IPS-20b (cell line): ENCODE data around the gene PLXNA4.

Experiments used
- H3K27ac ChIP-seq: one replicate; pipeline ENCODE4 v1.5.1; 2013; ENCODE audit warnings: low read length
- H3K27me3 ChIP-seq: 2 replicates; pipeline ENCODE4 v1.6.1; 2013; ENCODE audit warnings: mild to moderate bottlenecking, low read length, inconsistent platforms; ENCODE audit not compliant: insufficient read depth
- H3K36me3 ChIP-seq: 2 replicates; pipeline ENCODE4 v1.6.1; 2013; ENCODE audit warnings: low read depth, mild to moderate bottlenecking, inconsistent platforms, low read length, moderate library complexity; ENCODE audit not compliant: insufficient read depth
- H3K4me1 ChIP-seq: 2 replicates; pipeline ENCODE4 v1.6.1; 2013; ENCODE audit warnings: mild to moderate bottlenecking, control low read depth, inconsistent platforms, low read length, moderate library complexity; ENCODE audit not compliant: insufficient read depth
- H3K4me3 ChIP-seq: 2 replicates; pipeline ENCODE4 v1.5.1; 2013; ENCODE audit warnings: mild to moderate bottlenecking, low read length, inconsistent platforms
- H3K9ac ChIP-seq: 2 replicates; pipeline ENCODE4 v1.6.1; 2013; ENCODE audit warnings: low read depth, mild to moderate bottlenecking, inconsistent platforms, low read length, moderate library complexity
- H3K9me3 ChIP-seq: 2 replicates; pipeline ENCODE4 v1.6.1; 2013; ENCODE audit warnings: mild to moderate bottlenecking, low read depth, low read length, inconsistent platforms; ENCODE audit not compliant: insufficient read depth

PLXNA4 gene

GRCh38 chr7:132402751-132403245, 173.5 kb downstream of the PLXNA4 start:
- Histone ChIP-seq H3K4me1 (peaks cover 12% of the 10 kb centered on the region; the same call in 1 of the 2 replicates), H3K27ac (no peak overlapping the region), H3K9ac (no peak overlapping the region), H3K36me3 (no peaks in the 10 kb centered on the region), H3K27me3 (no peaks in the 10 kb centered on the region), H3K4me3 (no peak overlapping the region), H3K9me3 (no peaks in the 10 kb centered on the region)

DNA sequence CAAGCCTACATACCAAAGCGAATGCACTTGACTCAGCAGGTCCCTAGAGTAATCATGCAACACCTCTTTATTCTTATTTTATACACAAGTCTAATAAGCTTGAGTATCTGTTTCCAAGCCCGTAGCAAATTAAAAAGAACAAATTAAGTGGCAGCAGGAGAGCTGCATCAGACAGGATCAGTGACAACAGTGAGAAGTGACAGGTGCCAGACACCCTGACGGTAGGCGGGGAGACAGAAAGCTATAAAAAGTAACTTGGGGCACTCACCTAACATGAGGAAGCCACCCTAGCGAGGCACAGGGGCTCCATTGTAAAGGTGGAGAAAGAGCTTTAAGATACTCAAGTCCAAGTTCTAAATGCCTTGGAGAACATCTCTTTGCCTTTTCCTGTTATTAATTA, 174.2 kb downstream of the PLXNA4 start:
- H3K4me3 ChIP-seq = no peak overlapping the region
- H3K4me1 ChIP-seq = peaks cover 12% of the 10 kb centered on the region; the same call in 1 of the 2 replicates
- no peak overlapping the region for H3K27ac ChIP-seq
- no peaks in the 10 kb centered on the region for H3K27me3 ChIP-seq
- H3K9me3 ChIP-seq = no peaks in the 10 kb centered on the region
- H3K9ac ChIP-seq = no peak overlapping the region
- no peaks in the 10 kb centered on the region for H3K36me3 ChIP-seq

- H3K36me3 ChIP-seq = no peaks in the 10 kb centered on the region
- H3K27me3 ChIP-seq = no peaks in the 10 kb centered on the region
- peaks cover 12% of the 10 kb centered on the region; the same call in 1 of the 2 replicates for H3K4me1 ChIP-seq
- no peaks in the 10 kb centered on the region for H3K9me3 ChIP-seq
- no peak overlapping the region for H3K27ac ChIP-seq
- no peak overlapping the region for H3K4me3 ChIP-seq
- H3K9ac ChIP-seq = no peak overlapping the region
These were observed 175.6 kb downstream of the PLXNA4 start for GRCh38 chr7:132400561-132401142.

DNA sequence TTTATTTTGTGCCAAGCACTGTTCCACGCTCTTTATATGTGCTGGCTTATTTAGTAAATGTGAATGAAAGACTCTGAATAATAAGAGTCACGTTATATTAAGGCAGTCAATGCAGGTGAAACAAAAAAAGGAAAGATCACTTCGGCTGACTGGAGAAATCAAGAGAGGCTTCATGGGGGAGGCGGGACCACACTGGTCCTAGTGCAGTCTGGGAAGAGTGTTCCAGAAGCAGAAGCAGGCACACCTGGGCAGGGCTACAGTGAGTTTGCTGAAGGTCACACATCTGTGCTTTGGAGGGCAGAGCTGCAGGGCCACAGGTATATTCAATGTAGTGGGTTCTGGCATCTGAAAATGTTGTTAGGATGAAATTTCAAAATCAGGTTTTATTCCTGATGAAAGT, 176.9 kb downstream of the PLXNA4 start:
- Histone ChIP-seq H3K36me3 (no peaks in the 10 kb centered on the region), H3K4me1 (peaks cover 12% of the 10 kb centered on the region; the same call in 1 of the 2 replicates), H3K9me3 (no peaks in the 10 kb centered on the region), H3K4me3 (no peak overlapping the region), H3K9ac (no peak overlapping the region), H3K27me3 (no peaks in the 10 kb centered on the region), H3K27ac (no peak overlapping the region)

GRCh38 chr7:132398253-132398925, 177.9 kb downstream of the PLXNA4 start:
- no peak overlapping the region for H3K9ac ChIP-seq
- no peaks in the 10 kb centered on the region for H3K9me3 ChIP-seq
- H3K36me3 ChIP-seq = no peaks in the 10 kb centered on the region
- no peaks in the 10 kb centered on the region for H3K27me3 ChIP-seq
- peaks cover 8% of the 10 kb centered on the region; the same call in 1 of the 2 replicates for H3K4me1 ChIP-seq
- H3K4me3 ChIP-seq = no peak overlapping the region
- no peak overlapping the region for H3K27ac ChIP-seq

- Histone ChIP-seq H3K36me3 (no peaks in the 10 kb centered on the region), H3K4me3 (no peak overlapping the region), H3K27me3 (no peaks in the 10 kb centered on the region), H3K27ac (no peak overlapping the region), H3K4me1 (0 out of 2 replicates have a peak, but pooled peaks cover 3% of the 10 kb centered on the region), H3K9me3 (no peaks in the 10 kb centered on the region), H3K9ac (no peak overlapping the region)
These were observed 179.2 kb downstream of the PLXNA4 start for GRCh38 chr7:132397070-132397469.

- Histone ChIP-seq H3K9ac (no peak overlapping the region), H3K36me3 (no peaks in the 10 kb centered on the region), H3K4me3 (no peak overlapping the region), H3K9me3 (no peaks in the 10 kb centered on the region), H3K4me1 (0 out of 2 replicates have a peak, but pooled peaks cover under 1% of the 10 kb centered on the region), H3K27me3 (no peaks in the 10 kb centered on the region), H3K27ac (no peak overlapping the region)
These were observed 180.9 kb downstream of the PLXNA4 start for GRCh38 chr7:132395361-132395760.

GRCh38 chr7:132394283-132395198, 181.7 kb downstream of the PLXNA4 start:
- no peak overlapping the region for H3K9ac ChIP-seq
- no peaks in the 10 kb centered on the region for H3K27me3 ChIP-seq
- no peak overlapping the region for H3K27ac ChIP-seq

GRCh38 chr7:132393789-132394261, 182.4 kb downstream of the PLXNA4 start:
- Histone ChIP-seq H3K4me3 (no peak overlapping the region), H3K27me3 (no peaks in the 10 kb centered on the region), H3K27ac (no peak overlapping the region), H3K36me3 (no peaks in the 10 kb centered on the region), H3K4me1 (no peaks in the 10 kb centered on the region), H3K9ac (no peak overlapping the region), H3K9me3 (no peaks in the 10 kb centered on the region)

More at GRCh38 chr7:132394283-132395198, 181.7 kb downstream of the PLXNA4 start:
- Histone ChIP-seq H3K36me3 (no peaks in the 10 kb centered on the region), H3K4me3 (no peak overlapping the region), H3K9me3 (no peaks in the 10 kb centered on the region), H3K4me1 (no peaks in the 10 kb centered on the region)

GRCh38 chr7:132392713-132393112, 183.6 kb downstream of the PLXNA4 start:
- Histone ChIP-seq H3K9ac (no peak overlapping the region), H3K4me3 (no peak overlapping the region), H3K9me3 (no peaks in the 10 kb centered on the region), H3K27me3 (no peaks in the 10 kb centered on the region), H3K4me1 (no peaks in the 10 kb centered on the region), H3K27ac (no peak overlapping the region), H3K36me3 (no peaks in the 10 kb centered on the region)

DNA sequence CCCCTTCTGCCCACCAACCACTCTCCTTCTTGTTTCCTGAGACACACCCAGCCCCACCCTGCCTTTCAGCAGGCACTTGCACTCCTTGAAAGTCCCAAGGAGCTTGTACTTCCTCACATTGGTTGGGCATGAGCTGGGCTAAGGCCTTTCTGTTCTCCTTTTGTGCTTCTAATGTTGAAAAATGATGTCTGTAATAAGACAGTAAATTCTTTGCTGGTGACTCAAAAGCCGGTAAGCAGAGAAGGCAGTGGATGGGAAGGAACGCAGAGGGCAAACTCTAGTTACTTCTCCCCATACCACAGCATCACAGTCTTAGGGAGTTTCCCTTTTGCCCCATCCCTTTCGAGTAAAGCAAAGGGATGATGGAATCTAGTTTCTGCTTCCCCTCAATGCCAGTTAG, 185.6 kb downstream of the PLXNA4 start:
- no peaks in the 10 kb centered on the region for H3K27me3 ChIP-seq
- no peak overlapping the region for H3K9ac ChIP-seq
- H3K27ac ChIP-seq = no peak overlapping the region
- H3K9me3 ChIP-seq = no peaks in the 10 kb centered on the region
- H3K36me3 ChIP-seq = no peaks in the 10 kb centered on the region
- no peak overlapping the region for H3K4me3 ChIP-seq
- peaks cover 3% of the 10 kb centered on the region; the same call in 1 of the 2 replicates for H3K4me1 ChIP-seq
